Panc1 (cell line): ENCODE results near the gene ZNF585A. TPM values are rescaled to one million over a fixed set of nuclear protein-coding genes. Genes with fewer than 3 reads are reported as not detected.

Experiments used
- ATAC-seq: fragments of 200-7000 bp; cut with Tn5 transposase; 2 replicates; pipeline ENCODE4 v1.9.1; 2020; ENCODE audit warnings: mild to moderate bottlenecking, moderate library complexity
- BruUV-seq: library from RNA; stranded (reverse); fragments of 400-500 nt; replicated peaks from 2 replicates; lab custom pipeline; 2021; lab: Mats Ljungman, UMichigan
- CTCF ChIA-PET: fragments of 300-600 bp; sonication (Branson Sonifier 250); formaldehyde crosslinking; loops from one replicate; lab custom pipeline; 2022; ENCODE audit warnings: antibody characterized with exemption; lab: Charles Lee
- POLR2A ChIA-PET: fragments of 300-600 bp; sonication (Branson Sonifier 250); formaldehyde crosslinking; loops from one replicate; lab custom pipeline; 2022; ENCODE audit warnings: antibody characterized with exemption; lab: Charles Lee
- DNase-seq: peaks from one replicate; pipeline ENCODE4 v3.0.0-alpha.2; 2010; ENCODE audit warnings: low read depth, low spot score
- H3K27ac ChIP-seq: 2 replicates; pipeline ENCODE4 v1.5.1; 2011; ENCODE audit warnings: mild to moderate bottlenecking, low read length, inconsistent platforms
- H3K27me3 ChIP-seq: fragments of 200-500 bp; sonication (Bioruptor generic); 2 replicates; pipeline ENCODE4 v1.6.0; 2014; ENCODE audit warnings: low read length, inconsistent platforms; ENCODE audit not compliant: control insufficient read depth, insufficient read depth
- H3K36me3 ChIP-seq: fragments of 200-500 bp; sonication (Bioruptor generic); 2 replicates; pipeline ENCODE4 v1.5.1; 2014; ENCODE audit warnings: inconsistent platforms, mild to moderate bottlenecking, low read length, moderate library complexity; ENCODE audit not compliant: control insufficient read depth, insufficient read depth
- H3K4me1 ChIP-seq: 2 replicates; pipeline ENCODE4 v1.5.1; 2011; ENCODE audit warnings: inconsistent platforms, mild to moderate bottlenecking, low read length, moderate library complexity; ENCODE audit not compliant: control insufficient read depth, insufficient read depth
- H3K4me3 ChIP-seq, 2 experiments: 2 replicates each; pipeline ENCODE4 v1.5.1; 2011 to 2012; ENCODE audit warnings: low read depth in 2 of 2, low read length in 2 of 2, mild to moderate bottlenecking in 2 of 2, inconsistent platforms in 1 of 2, moderate library complexity in 1 of 2
- H3K9me3 ChIP-seq: fragments of 200-500 bp; sonication (Bioruptor generic); 2 replicates; pipeline ENCODE4 v1.5.1; 2014; ENCODE audit warnings: low read depth, mild to moderate bottlenecking, inconsistent platforms, low read length, moderate library complexity; ENCODE audit not compliant: control insufficient read depth, insufficient read depth
- CTCF ChIP-seq: fragments of 450-650 bp; IDR thresholded peaks from 2 replicates; pipeline ENCODE4 v1.5.1; 2017; ENCODE audit warnings: mild to moderate bottlenecking
- POLR2AphosphoS5 ChIP-seq: IDR thresholded peaks from 2 replicates; pipeline ENCODE4 v1.6.1; 2012; ENCODE audit warnings: mild to moderate bottlenecking, low read depth, low read length, moderate library complexity
- REST ChIP-seq, 2 experiments: IDR thresholded peaks; 2 replicates each; pipeline ENCODE4 v1.6.1; 2011 to 2012; ENCODE audit warnings: low read depth in 2 of 2, control low read depth in 1 of 2, low read length in 1 of 2, mild to moderate bottlenecking in 1 of 2, moderate library complexity in 1 of 2; ENCODE audit not compliant: insufficient read depth in 1 of 2
- SIN3A ChIP-seq: IDR thresholded peaks from 2 replicates; pipeline ENCODE4 v1.6.1; 2012; ENCODE audit warnings: low read depth, mild to moderate bottlenecking, low read length, moderate library complexity, borderline replicate concordance; ENCODE audit not compliant: insufficient read depth
- TCF7L2 ChIP-seq: IDR thresholded peaks from 2 replicates; pipeline ENCODE4 v1.6.1; 2011; ENCODE audit warnings: mild to moderate bottlenecking, low read depth, low read length, inconsistent platforms
- in situ Hi-C: cut with HindIII; loops from 2 replicates; pipeline ENCODE4 v1.10.0; 2016; ENCODE audit warnings: low sequenced_read_pairs, low pct_unique_long_range_greater_than_20kb
- intact Hi-C: fragments of 100-400 bp; cut with micrococcal nuclease; formaldehyde crosslinking; loops from one replicate; pipeline ENCODE4 v1.10.0; 2022; ENCODE audit not compliant: unreplicated experiment
- total RNA-seq: library from RNA; stranded (reverse); gene quantifications from one replicate; pipeline ENCODE4 v1.2.1, GENCODE V29; 2021; ENCODE audit not compliant: unreplicated experiment

ZNF585A gene
- total RNA-seq, 1 experiment from 2014 or later = 23.4 TPM

- peaks cover 59% of the 10 kb centered on the region for H3K9me3 ChIP-seq
- BruUV-seq = no TSS peak
- H3K4me3 ChIP-seq = no peak overlapping the region
- no peak for TF ChIP-seq TCF7L2
- TF ChIP-seq CTCF = no peak
- no peak for TF ChIP-seq SIN3A
- no peak for TF ChIP-seq POLR2AphosphoS5
- no peak for TF ChIP-seq REST (IDR thresholded peaks at IDR 0.05; ENCODE audit: insufficient read depth in 1 of 2, low read depth in 2 of 2, low read length in 1 of 2)
- in situ Hi-C loops = no loop called here
- no peak for ATAC-seq
- intact Hi-C loops = no loop called here
- ChIA-PET CTCF (no interaction called here), POLR2A (no interaction called here)
- DNase-seq = no peak
- H3K27ac ChIP-seq = no peak overlapping the region
- H3K36me3 ChIP-seq = peaks cover 4% of the 10 kb centered on the region; the same call in 1 of the 2 replicates
- no peaks in the 10 kb centered on the region for H3K4me1 ChIP-seq
- no peaks in the 10 kb centered on the region for H3K27me3 ChIP-seq
Measured at GRCh38 chr19:37165635-37166034, 6.9 kb downstream of the ZNF585A start.

GRCh38 chr19:37160153-37160552 lies 12.3 kb downstream of the ZNF585A start:
- TF ChIP-seq TCF7L2 = no peak
- no peak for TF ChIP-seq SIN3A
- TF ChIP-seq CTCF = no peak
- no peak for TF ChIP-seq POLR2AphosphoS5
- no peak for TF ChIP-seq REST (IDR thresholded peaks at IDR 0.05; ENCODE audit: insufficient read depth in 1 of 2, low read depth in 2 of 2, low read length in 1 of 2)
- no TSS peak for BruUV-seq
- Histone ChIP-seq H3K27ac (no peak overlapping the region), H3K9me3 (peaks cover 69% of the 10 kb centered on the region), H3K27me3 (no peaks in the 10 kb centered on the region), H3K4me3 (no peak overlapping the region), H3K36me3 (no peaks in the 10 kb centered on the region), H3K4me1 (no peaks in the 10 kb centered on the region)
- ChIA-PET POLR2A (interaction anchor here (0.6 kb wide), 1 partner anchor 219 kb away, joined by 6 read pairs; no protein-coding TSS in a partner anchor), CTCF (no interaction called here)
- in situ Hi-C loops = no loop called here
- ATAC-seq (no peak), DNase-seq (no peak)
- intact Hi-C loops = no loop called here
